Testis (tissue), 3 donors: ENCODE results near the gene PLEKHA4. TPM values are rescaled to one million over a fixed set of nuclear protein-coding genes. Genes with fewer than 3 reads are reported as not detected.

Experiments used
- DNase-seq: peaks from one replicate; pipeline ENCODE4 v3.0.0-alpha.2; 2019
- H3K27ac ChIP-seq, 2 donors: fragments of 200-600 bp; sonication (generic); one replicate each; pipeline ENCODE4 v1.5.1; 2019
- H3K27me3 ChIP-seq: fragments of 200-600 bp; sonication (generic); one replicate; pipeline ENCODE4 v1.5.1; 2019
- H3K36me3 ChIP-seq: fragments of 200-600 bp; sonication (generic); one replicate; pipeline ENCODE4 v1.5.1; 2017; ENCODE audit warnings: low read depth; ENCODE audit errors: missing control alignments
- H3K4me1 ChIP-seq: fragments of 200-600 bp; sonication (generic); one replicate; pipeline ENCODE4 v1.5.1; 2019
- H3K4me3 ChIP-seq, 2 donors: fragments of 200-600 bp; sonication (generic); one replicate each; pipeline ENCODE4 v1.5.1; 2017 to 2019
- H3K9me3 ChIP-seq: fragments of 200-600 bp; sonication (generic); one replicate; pipeline ENCODE4 v1.5.1; 2017
- POLR2A ChIP-seq: fragments of 450-650 bp; IDR thresholded peaks from one replicate; pipeline ENCODE4 v1.6.1; 2017; ENCODE audit warnings: antibody characterized with exemption, mild to moderate bottlenecking, moderate library complexity
- WGBS, 2 donors: methylation state at CpG; one replicate each; pipeline ENCODE4 v1.1.5; 2018; 5-methylcytosine and 5-hydroxymethylcytosine counted together
- intact Hi-C: fragments of 100-400 bp; cut with DNase I; formaldehyde crosslinking; loops from one replicate; pipeline ENCODE4 v1.15.1; 2023; ENCODE audit warnings: low total_unique reads
- polyA plus RNA-seq: library from polyadenylated mRNA; stranded (reverse); fragments of 350-450 nt; fragmentation: Illumina TruSeq; extraction: RNeasy Lipid Tissue Mini Kit (QIAGEN cat#74804); gene quantifications from one replicate; pipeline ENCODE4 v1.2.3, GENCODE V29; 2014; ENCODE audit warnings: low read depth, low replicate concordance; ENCODE audit not compliant: insufficient read depth
- total RNA-seq, 2 donors: library from RNA; depleted of rRNA; stranded (reverse); fragments of >200 nt; gene quantifications; one replicate each; pipeline ENCODE4 v1.2.3, GENCODE V29; 2016
- TF ChIP-seq, protein P1 (sequence below), 3 experiments: fragments of 450-650 bp in 2 of 3; fragments of 200-600 bp in 1 of 3; sonication (generic) in 1 of 3; IDR thresholded peaks; one replicate each; pipeline ENCODE4 v1.5.1; 2016 to 2019; ENCODE audit warnings: antibody characterized with exemption in 3 of 3, mild to moderate bottlenecking in 2 of 3, moderate library complexity in 1 of 3

Gene PLEKHA4
- total and polyA plus RNA-seq, 3 donors from 2014 or later, result 12.8 to 22.3 (median 19.9) TPM

DNA sequence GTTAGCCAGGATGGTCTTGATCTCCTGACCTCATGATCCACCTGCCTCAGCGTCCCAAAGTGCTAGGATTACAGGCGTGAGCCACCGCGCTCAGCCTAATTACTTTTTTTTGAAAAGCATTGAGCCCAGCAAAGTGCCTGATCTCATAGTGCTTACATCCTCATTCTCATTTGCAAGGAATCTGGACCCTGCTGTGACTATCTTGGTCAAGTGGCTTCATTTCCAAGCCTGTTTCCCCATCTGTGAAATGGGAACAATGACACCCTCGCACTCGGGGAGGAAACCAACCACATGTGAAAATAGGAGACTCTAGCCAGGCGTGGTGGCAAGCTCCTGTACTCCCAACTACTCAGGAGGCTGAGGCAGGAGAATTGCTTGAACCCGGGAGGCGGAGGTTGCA lies 1.6 kb upstream of the PLEKHA4 start:
- no peak for DNase-seq
- TF ChIP-seq, protein P1, sequence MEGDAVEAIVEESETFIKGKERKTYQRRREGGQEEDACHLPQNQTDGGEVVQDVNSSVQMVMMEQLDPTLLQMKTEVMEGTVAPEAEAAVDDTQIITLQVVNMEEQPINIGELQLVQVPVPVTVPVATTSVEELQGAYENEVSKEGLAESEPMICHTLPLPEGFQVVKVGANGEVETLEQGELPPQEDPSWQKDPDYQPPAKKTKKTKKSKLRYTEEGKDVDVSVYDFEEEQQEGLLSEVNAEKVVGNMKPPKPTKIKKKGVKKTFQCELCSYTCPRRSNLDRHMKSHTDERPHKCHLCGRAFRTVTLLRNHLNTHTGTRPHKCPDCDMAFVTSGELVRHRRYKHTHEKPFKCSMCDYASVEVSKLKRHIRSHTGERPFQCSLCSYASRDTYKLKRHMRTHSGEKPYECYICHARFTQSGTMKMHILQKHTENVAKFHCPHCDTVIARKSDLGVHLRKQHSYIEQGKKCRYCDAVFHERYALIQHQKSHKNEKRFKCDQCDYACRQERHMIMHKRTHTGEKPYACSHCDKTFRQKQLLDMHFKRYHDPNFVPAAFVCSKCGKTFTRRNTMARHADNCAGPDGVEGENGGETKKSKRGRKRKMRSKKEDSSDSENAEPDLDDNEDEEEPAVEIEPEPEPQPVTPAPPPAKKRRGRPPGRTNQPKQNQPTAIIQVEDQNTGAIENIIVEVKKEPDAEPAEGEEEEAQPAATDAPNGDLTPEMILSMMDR (IDR thresholded peaks at IDR 0.05), result no peak
- TF ChIP-seq POLR2A, result no peak
- no peak overlapping the region for H3K27ac ChIP-seq
- H3K4me1 ChIP-seq, result peaks cover 31% of the 10 kb centered on the region
- H3K9me3 ChIP-seq, result no peaks in the 10 kb centered on the region
- no peaks in the 10 kb centered on the region for H3K36me3 ChIP-seq
- intact Hi-C loops, result no loop called here
- H3K27me3 ChIP-seq, result no peaks in the 10 kb centered on the region
- H3K4me3 ChIP-seq, result no peak overlapping the region
- 94 to 95% methylated on average over 9 of the region's 9 CpGs for WGBS, 2 donors

DNA sequence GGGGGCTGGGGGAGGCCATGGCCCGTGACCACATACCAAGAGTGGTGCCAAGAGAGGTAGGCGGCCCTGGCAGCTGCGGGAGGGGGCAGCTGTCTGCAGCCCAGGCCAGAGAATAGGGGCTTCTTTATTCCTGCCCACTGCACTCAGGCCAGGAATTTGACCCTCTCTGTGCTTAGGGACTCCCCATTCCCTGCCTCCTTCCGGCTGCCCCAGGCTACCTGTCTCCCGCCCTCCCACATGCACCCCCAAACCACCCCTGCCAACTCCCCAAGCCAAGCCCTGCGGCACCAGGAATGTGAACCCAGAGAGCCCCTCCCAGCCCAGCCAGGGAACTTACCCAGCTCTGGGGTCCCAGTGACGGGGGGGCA lies 687 bp downstream of the PLEKHA4 start:
- Histone ChIP-seq H3K9me3 (no peaks in the 10 kb centered on the region), H3K27ac (peak overlapping the region; percentile 81 to 86), H3K4me3 (peak overlapping the region in 1 of 2 donors; percentile 36), H3K36me3 (no peaks in the 10 kb centered on the region), H3K4me1 (peaks cover 28% of the 10 kb centered on the region), H3K27me3 (no peaks in the 10 kb centered on the region)
- intact Hi-C loops, result no loop called here
- 28 to 32% methylated on average over 6 to 7 of the region's 7 CpGs for WGBS, 2 donors
- DNase-seq, result no peak
- no peak for TF ChIP-seq POLR2A
- TF ChIP-seq, protein P1 (IDR thresholded peaks at IDR 0.05), result no peak

DNA sequence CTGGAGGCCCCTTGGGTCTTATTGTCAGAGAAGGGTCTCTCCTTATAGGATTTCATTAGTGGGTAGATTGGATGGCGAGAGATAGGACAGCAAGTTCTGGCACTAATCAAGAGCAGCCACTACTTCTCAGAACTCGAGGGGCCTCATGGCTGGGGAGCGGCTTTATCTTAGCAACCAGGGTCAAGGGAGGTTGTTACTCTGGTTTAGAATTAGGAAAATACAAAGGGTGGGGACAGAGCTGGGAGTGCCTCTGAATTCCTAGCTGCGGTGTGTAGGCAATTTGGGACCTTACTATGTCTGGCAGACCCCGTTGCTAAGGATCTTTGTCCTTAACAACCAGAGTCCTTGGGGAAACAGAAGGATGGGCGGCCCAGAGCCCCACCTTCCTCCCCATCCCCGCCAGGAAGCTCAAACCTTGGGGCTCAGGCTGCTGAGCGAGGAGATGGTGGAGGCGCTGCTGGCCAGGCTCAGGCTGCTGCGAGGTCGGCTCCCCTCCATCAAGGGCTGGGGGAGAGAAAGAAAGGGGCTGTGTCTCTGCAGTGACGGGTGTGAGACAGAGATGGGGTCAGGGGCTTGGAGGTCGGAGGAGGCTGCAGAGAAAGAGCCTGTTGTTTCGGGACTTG lies 1.2 kb downstream of the PLEKHA4 start:
- no peaks in the 10 kb centered on the region for H3K36me3 ChIP-seq
- no peaks in the 10 kb centered on the region for H3K9me3 ChIP-seq
- peaks cover 28% of the 10 kb centered on the region for H3K4me1 ChIP-seq
- no peak for DNase-seq
- 37 to 43% methylated on average over 8 to 14 of the region's 14 CpGs for WGBS, 2 donors
- peak overlapping the region in 1 of 2 donors; percentile 36 for H3K4me3 ChIP-seq
- intact Hi-C loops, result no loop called here
- H3K27me3 ChIP-seq, result no peaks in the 10 kb centered on the region
- H3K27ac ChIP-seq, result peak overlapping the region; percentile 81 to 86
- no peak for TF ChIP-seq POLR2A
- TF ChIP-seq, protein P1 (IDR thresholded peaks at IDR 0.05), result no peak

DNA sequence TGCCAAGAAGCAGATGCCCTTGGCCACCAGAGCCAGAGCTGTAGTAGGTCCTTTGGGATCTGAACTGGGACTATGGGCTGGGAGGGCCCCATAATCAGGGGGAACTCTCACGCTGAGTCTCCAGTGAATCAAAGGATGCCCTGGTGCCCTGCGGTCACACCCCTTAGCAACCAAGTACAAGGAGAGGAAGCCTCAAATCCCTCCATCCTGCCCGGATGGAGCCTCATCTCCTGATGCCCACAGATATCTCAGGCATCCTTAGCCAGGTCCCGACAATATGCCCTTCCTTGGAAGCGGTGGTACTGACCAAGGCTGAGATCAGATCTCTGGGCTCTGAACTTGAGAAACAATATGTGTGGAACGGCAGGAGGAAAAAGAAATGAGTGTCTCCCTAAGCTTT lies 1.7 kb downstream of the PLEKHA4 start:
- no peaks in the 10 kb centered on the region for H3K27me3 ChIP-seq
- DNase-seq, result no peak
- WGBS, 2 donors, result 57 to 75% methylated on average over 5 to 6 of the region's 6 CpGs
- no peak overlapping the region for H3K4me3 ChIP-seq
- peaks cover 25% of the 10 kb centered on the region for H3K4me1 ChIP-seq
- TF ChIP-seq, protein P1 (IDR thresholded peaks at IDR 0.05), result no peak
- no peak for TF ChIP-seq POLR2A
- no peaks in the 10 kb centered on the region for H3K9me3 ChIP-seq
- intact Hi-C loops, result no loop called here
- peak overlapping the region; percentile 81 to 86 for H3K27ac ChIP-seq
- no peaks in the 10 kb centered on the region for H3K36me3 ChIP-seq

DNA sequence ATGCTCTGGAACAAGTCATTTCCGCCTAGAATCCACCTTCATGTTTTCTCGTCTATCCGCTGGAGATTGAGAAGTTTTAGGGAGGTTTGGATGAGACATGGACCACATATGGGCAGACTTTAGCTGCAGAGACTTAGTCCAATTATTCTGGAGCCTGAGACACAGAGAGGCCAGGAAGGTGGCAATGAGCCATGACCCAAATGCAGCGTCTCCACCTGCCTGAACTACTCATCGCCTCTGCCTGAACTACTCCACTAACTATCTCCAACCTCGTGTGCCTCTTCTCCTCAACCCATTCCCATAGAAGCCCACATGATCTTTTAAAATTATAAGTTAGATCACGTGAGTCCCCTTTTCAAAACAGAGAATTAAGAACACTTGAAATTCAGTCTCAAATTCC lies 5.6 kb downstream of the PLEKHA4 start:
- no peaks in the 10 kb centered on the region for H3K9me3 ChIP-seq
- H3K36me3 ChIP-seq, result no peaks in the 10 kb centered on the region
- no peak for TF ChIP-seq POLR2A
- TF ChIP-seq, protein P1 (IDR thresholded peaks at IDR 0.05), result no peak
- H3K4me3 ChIP-seq, result no peak overlapping the region
- H3K4me1 ChIP-seq, result peaks cover 11% of the 10 kb centered on the region
- no peak overlapping the region for H3K27ac ChIP-seq
- no peaks in the 10 kb centered on the region for H3K27me3 ChIP-seq
- intact Hi-C loops, result no loop called here
- no peak for DNase-seq
- WGBS, 2 donors, result 73 to 80% methylated on average over 7 of the region's 7 CpGs
